Neural cell (in vitro differentiated cells): Measurements from ENCODE around the gene MRPL9. TPM values are rescaled to one million over a fixed set of nuclear protein-coding genes. Genes with fewer than 3 reads are reported as not detected.

Experiments
- H2AFZ ChIP-seq: fragments of 200-600, 300-800 bp; sonication (generic), shearing (Covaris generic); 2 replicates; pipeline ENCODE4 v1.6.0; 2014; ENCODE audit warnings: low read depth, mild to moderate bottlenecking, antibody characterized with exemption, low read length, moderate library complexity
- H3F3A ChIP-seq: fragments of 200-600 bp; shearing (Covaris generic); 2 replicates; pipeline ENCODE4 v1.6.1; 2016; ENCODE audit warnings: mild to moderate bottlenecking, moderate library complexity, mixed read lengths, antibody characterized with exemption, low read length; ENCODE audit not compliant: insufficient read depth, poor library complexity, severe bottlenecking
- H3K27ac ChIP-seq: fragments of 200-600, 300-800 bp; sonication (generic), shearing (Covaris generic); 2 replicates; pipeline ENCODE4 v1.5.1; 2014; ENCODE audit warnings: mild to moderate bottlenecking, low read length, moderate library complexity
- H3K27me3 ChIP-seq: fragments of 300-800, 200-600 bp; sonication (generic), shearing (Covaris generic); 2 replicates; pipeline ENCODE4 v1.6.0; 2014; ENCODE audit warnings: mild to moderate bottlenecking, low read depth, low read length, moderate library complexity; ENCODE audit not compliant: insufficient read depth
- H3K36me3 ChIP-seq: fragments of 300-800, 200-600 bp; sonication (generic), shearing (Covaris generic); 2 replicates; pipeline ENCODE4 v1.5.1; 2014; ENCODE audit warnings: mild to moderate bottlenecking, antibody characterized with exemption, low read length, moderate library complexity; ENCODE audit not compliant: insufficient read depth
- H3K4me2 ChIP-seq: fragments of 300-800, 200-600 bp; sonication (generic), shearing (Covaris generic); 2 replicates; pipeline ENCODE4 v1.6.0; 2014; ENCODE audit warnings: mild to moderate bottlenecking, low read length
- H3K4me3 ChIP-seq: fragments of 300-800, 200-600 bp; sonication (generic), shearing (Covaris generic); 2 replicates; pipeline ENCODE4 v1.5.1; 2014; ENCODE audit warnings: mild to moderate bottlenecking, low read length, moderate library complexity
- H3K79me2 ChIP-seq: fragments of 200-600 bp; shearing (Covaris generic); replicated peaks from 2 replicates; pipeline ENCODE4 v1.6.0; 2014; ENCODE audit warnings: mild to moderate bottlenecking, low read length, moderate library complexity; ENCODE audit not compliant: insufficient read depth
- H3K9ac ChIP-seq: fragments of 300-800, 200-600 bp; sonication (generic), shearing (Covaris generic); 2 replicates; pipeline ENCODE4 v1.6.1; 2016; ENCODE audit warnings: mild to moderate bottlenecking, low read length, mixed read lengths
- H3K9me2 ChIP-seq: fragments of 200-600 bp; shearing (Covaris generic); 2 replicates; pipeline ENCODE4 v1.6.1; 2016; ENCODE audit warnings: mild to moderate bottlenecking, low read length, mixed read lengths; ENCODE audit not compliant: insufficient read depth
- H3K9me3 ChIP-seq: fragments of 200-600, 300-800 bp; sonication (generic), shearing (Covaris generic); 2 replicates; pipeline ENCODE4 v1.6.1; 2016; ENCODE audit warnings: mild to moderate bottlenecking, mixed run types, low read length, moderate library complexity, mixed read lengths
- H4K20me1 ChIP-seq: fragments of 200-600 bp; shearing (Covaris generic); 2 replicates; pipeline ENCODE4 v1.6.1; 2016; ENCODE audit warnings: mild to moderate bottlenecking, mixed run types; ENCODE audit not compliant: insufficient read depth
- EP300 ChIP-seq: fragments of 450-650 bp; conservative IDR thresholded peaks from 2 replicates; pipeline ENCODE4 v1.6.1; 2014; ENCODE audit warnings: antibody characterized with exemption, mild to moderate bottlenecking, moderate library complexity; ENCODE audit not compliant: poor library complexity, severe bottlenecking
- EZH2 ChIP-seq: fragments of 200-600, 300-800 bp; shearing (Covaris generic), sonication (generic); IDR thresholded peaks from 2 replicates; pipeline ENCODE4 v1.6.1; 2014; ENCODE audit warnings: antibody characterized with exemption, low read length, borderline replicate concordance, mild to moderate bottlenecking; ENCODE audit not compliant: insufficient read depth, poor library complexity, severe bottlenecking
- MXI1 ChIP-seq: fragments of 450-650 bp; conservative IDR thresholded peaks from 2 replicates; pipeline ENCODE4 v1.6.1; 2014; ENCODE audit warnings: antibody characterized with exemption, mild to moderate bottlenecking; ENCODE audit not compliant: poor library complexity, severe bottlenecking
- POLR2AphosphoS5 ChIP-seq: IDR thresholded peaks from 2 replicates; pipeline ENCODE4 v1.6.1; 2012
- RAD21 ChIP-seq: fragments of 450-650 bp; conservative IDR thresholded peaks from 2 replicates; pipeline ENCODE4 v1.6.1; 2014; ENCODE audit warnings: antibody characterized with exemption, mild to moderate bottlenecking, moderate library complexity
- SMC3 ChIP-seq: fragments of 450-650 bp; conservative IDR thresholded peaks from 2 replicates; pipeline ENCODE4 v1.6.1; 2014; ENCODE audit warnings: antibody characterized with exemption, mild to moderate bottlenecking, moderate library complexity; ENCODE audit not compliant: poor library complexity
- TAF1 ChIP-seq: IDR thresholded peaks from 2 replicates; pipeline ENCODE4 v1.6.1; 2012; ENCODE audit warnings: low read depth
- polyA plus RNA-seq: library from polyadenylated mRNA; depleted of rRNA; stranded (reverse); fragments of >200 nt; gene quantifications from 2 replicates; pipeline ENCODE4 v1.2.3, GENCODE V29; 2014
- TF ChIP-seq, protein P1 (sequence below): IDR thresholded peaks from 2 replicates; pipeline ENCODE4 v1.6.1; 2012; ENCODE audit warnings: borderline replicate concordance
- TF ChIP-seq, protein P2 (sequence below): fragments of 450-650 bp; IDR thresholded peaks from 2 replicates; pipeline ENCODE4 v1.5.1; 2014; ENCODE audit warnings: antibody characterized with exemption, mild to moderate bottlenecking, moderate library complexity; ENCODE audit not compliant: poor library complexity, severe bottlenecking

MRPL9 gene
- polyA plus RNA-seq, 1 donor from 2014 or later, result 134 TPM

- H3K9me3 ChIP-seq, result no peaks in the 10 kb centered on the region
- H3K36me3 ChIP-seq, result peaks cover 11% of the 10 kb centered on the region
- H4K20me1 ChIP-seq, result no peaks in the 10 kb centered on the region
- peak overlapping the region; percentile 99 for H3K27ac ChIP-seq
- no peaks in the 10 kb centered on the region for H3K27me3 ChIP-seq
- H3K79me2 ChIP-seq, result peaks cover 70% of the 10 kb centered on the region
- H3K4me2 ChIP-seq, result peak overlapping the region; percentile 92
- no peaks in the 10 kb centered on the region for H3K9me2 ChIP-seq
- H3K4me3 ChIP-seq, result peak overlapping the region; percentile 72
- peak overlapping the region; percentile 94 for H3K9ac ChIP-seq
- H2AFZ ChIP-seq, result no peak overlapping the region
- TF ChIP-seq, protein P1, sequence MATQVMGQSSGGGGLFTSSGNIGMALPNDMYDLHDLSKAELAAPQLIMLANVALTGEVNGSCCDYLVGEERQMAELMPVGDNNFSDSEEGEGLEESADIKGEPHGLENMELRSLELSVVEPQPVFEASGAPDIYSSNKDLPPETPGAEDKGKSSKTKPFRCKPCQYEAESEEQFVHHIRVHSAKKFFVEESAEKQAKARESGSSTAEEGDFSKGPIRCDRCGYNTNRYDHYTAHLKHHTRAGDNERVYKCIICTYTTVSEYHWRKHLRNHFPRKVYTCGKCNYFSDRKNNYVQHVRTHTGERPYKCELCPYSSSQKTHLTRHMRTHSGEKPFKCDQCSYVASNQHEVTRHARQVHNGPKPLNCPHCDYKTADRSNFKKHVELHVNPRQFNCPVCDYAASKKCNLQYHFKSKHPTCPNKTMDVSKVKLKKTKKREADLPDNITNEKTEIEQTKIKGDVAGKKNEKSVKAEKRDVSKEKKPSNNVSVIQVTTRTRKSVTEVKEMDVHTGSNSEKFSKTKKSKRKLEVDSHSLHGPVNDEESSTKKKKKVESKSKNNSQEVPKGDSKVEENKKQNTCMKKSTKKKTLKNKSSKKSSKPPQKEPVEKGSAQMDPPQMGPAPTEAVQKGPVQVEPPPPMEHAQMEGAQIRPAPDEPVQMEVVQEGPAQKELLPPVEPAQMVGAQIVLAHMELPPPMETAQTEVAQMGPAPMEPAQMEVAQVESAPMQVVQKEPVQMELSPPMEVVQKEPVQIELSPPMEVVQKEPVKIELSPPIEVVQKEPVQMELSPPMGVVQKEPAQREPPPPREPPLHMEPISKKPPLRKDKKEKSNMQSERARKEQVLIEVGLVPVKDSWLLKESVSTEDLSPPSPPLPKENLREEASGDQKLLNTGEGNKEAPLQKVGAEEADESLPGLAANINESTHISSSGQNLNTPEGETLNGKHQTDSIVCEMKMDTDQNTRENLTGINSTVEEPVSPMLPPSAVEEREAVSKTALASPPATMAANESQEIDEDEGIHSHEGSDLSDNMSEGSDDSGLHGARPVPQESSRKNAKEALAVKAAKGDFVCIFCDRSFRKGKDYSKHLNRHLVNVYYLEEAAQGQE, result no peak
- TF ChIP-seq MXI1, result peak; percentile 8
- H3F3A ChIP-seq, result peaks cover 6% of the 10 kb centered on the region
These were observed 48.2 kb downstream of the MRPL9 start for GRCh38 chr1:151714820-151715725.

- H3K9ac ChIP-seq, result peak overlapping the region; percentile 94
- no peaks in the 10 kb centered on the region for H3K9me2 ChIP-seq
- H3K36me3 ChIP-seq, result peaks cover 11% of the 10 kb centered on the region
- no peak for TF ChIP-seq POLR2AphosphoS5
- no peak for TF ChIP-seq MXI1
- no peak for TF ChIP-seq EZH2
- TF ChIP-seq, protein P1, result no peak
- no peak for TF ChIP-seq EP300
- TF ChIP-seq TAF1, result no peak
- TF ChIP-seq, protein P2, sequence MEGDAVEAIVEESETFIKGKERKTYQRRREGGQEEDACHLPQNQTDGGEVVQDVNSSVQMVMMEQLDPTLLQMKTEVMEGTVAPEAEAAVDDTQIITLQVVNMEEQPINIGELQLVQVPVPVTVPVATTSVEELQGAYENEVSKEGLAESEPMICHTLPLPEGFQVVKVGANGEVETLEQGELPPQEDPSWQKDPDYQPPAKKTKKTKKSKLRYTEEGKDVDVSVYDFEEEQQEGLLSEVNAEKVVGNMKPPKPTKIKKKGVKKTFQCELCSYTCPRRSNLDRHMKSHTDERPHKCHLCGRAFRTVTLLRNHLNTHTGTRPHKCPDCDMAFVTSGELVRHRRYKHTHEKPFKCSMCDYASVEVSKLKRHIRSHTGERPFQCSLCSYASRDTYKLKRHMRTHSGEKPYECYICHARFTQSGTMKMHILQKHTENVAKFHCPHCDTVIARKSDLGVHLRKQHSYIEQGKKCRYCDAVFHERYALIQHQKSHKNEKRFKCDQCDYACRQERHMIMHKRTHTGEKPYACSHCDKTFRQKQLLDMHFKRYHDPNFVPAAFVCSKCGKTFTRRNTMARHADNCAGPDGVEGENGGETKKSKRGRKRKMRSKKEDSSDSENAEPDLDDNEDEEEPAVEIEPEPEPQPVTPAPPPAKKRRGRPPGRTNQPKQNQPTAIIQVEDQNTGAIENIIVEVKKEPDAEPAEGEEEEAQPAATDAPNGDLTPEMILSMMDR, result no peak
- no peak for TF ChIP-seq SMC3
- no peak for TF ChIP-seq RAD21
- H3K4me2 ChIP-seq, result peak overlapping the region; percentile 92
- no peaks in the 10 kb centered on the region for H3K9me3 ChIP-seq
- H4K20me1 ChIP-seq, result no peaks in the 10 kb centered on the region
- H3K79me2 ChIP-seq, result peaks cover 82% of the 10 kb centered on the region
- peak overlapping the region; percentile 99 for H3K27ac ChIP-seq
- H3K4me3 ChIP-seq, result peak overlapping the region; percentile 72
- no peak overlapping the region for H2AFZ ChIP-seq
- no peaks in the 10 kb centered on the region for H3K27me3 ChIP-seq
- peaks cover 6% of the 10 kb centered on the region for H3F3A ChIP-seq
These were observed 49.4 kb downstream of the MRPL9 start for GRCh38 chr1:151713874-151714273.
